Stimulated activated CD8-positive, alpha-beta memory T cell treated with anti-CD3 and anti-CD28 coated beads, Interleukin-15, amount 100 ng/mL, for 48 hours (primary cell): ENCODE results near the gene HCCS.

Source experiments
- DNase-seq, 2 donors: peaks; one replicate each; pipeline ENCODE4 v3.0.0-alpha.2; 2020; ENCODE audit warnings: low read depth in 2 of 2

The HCCS gene

DNA sequence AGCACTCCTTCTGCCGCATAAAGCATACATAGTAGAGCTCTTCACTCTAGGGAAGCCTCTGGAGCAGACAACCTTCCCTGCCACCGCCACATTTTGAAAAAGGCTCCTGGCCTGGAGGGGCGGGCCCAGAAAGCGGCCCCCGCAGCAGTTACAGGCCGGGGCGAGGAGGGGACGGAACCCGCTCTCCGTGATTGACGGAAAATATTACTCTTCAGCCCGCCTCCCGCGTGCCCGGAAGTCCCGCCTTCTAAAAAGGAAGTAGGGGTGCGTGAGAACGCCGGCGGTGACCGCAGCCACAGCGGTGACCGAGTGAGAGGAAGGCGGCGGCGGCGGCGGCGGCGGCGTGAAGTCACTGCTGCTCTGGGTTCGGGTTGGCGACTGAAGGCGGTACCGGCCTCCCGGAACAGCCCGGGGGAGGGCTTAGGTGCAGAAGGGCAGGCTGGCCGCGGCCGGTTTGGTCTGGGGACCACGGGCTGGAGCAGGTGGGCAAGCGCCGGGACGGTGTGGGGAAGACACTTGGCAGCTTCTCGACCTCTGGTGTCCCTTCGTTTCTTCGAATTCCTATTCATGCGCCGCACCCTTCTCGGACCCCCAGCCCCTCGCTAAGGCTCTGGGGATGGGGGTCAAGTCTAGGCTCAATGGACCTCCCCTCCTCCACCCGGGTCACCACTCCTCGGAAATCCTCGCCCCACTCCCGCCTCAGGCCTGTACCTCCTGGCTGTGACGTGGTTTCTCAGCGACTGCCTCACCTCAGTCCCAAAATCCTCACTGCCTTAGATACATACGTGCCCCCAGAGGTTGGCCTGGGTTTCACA lies at the start of gene HCCS:
Gene HCCS, plus strand, starts transcription at position 296 of the 815 bp plus-strand sequence. CDS start 729 bp downstream, outside the sequence.
- peak; percentile 68 to 77 for DNase-seq

DNA sequence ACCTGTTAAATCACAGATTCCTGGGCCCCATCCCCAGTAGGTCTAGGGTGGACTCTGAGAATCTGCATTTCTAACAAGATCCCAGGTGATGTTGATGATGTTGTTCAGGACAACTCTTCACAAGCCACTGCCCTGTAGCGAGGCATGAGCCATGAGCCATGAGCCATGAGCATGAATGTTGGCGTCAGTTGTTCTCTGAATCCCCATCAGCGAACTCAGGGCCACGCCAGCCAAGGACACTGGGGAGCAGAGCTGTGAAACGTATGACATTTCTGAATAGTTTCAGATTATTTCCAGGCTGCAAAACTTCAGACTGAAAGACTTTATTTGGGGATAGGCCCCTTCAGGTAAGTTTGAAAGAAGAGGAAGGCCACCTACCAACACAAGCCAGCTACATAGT lies 46.9 kb upstream of the HCCS start:
- DNase-seq = no peak

DNA sequence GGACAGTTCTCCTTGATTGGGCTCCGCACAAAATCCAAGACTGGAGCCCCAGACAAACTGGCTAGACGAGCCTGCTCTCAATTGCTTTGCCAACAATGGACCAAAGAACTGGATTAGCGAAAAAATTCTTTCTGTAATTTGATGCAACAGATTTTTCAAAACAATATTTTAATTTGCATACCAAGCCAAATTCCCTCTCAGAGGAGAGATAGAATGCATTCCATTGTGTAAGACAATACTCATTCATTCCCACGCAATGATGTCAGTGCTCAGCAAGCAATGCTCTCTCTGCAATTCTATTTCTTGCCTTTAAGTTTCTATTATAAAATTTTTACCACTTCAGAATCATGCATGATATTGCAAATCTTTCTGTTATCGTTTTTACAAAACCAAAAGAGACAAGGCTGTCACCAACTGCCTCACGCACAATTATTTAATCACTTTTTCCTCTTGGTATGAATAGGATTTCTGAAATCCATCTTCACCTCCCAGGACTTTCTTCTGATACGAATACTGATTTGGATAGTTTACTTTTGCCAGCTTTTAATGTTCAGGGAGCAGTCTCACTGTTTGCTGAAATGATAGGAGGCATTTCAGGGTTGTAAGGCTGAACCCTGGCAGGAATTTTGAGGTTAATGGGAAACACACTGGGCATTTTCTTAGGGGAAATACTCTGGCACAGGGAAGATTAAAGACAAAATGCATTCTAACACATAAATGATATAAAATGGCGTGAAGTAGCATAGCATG lies 46.1 kb upstream of the HCCS start:
- DNase-seq = no peak

DNA sequence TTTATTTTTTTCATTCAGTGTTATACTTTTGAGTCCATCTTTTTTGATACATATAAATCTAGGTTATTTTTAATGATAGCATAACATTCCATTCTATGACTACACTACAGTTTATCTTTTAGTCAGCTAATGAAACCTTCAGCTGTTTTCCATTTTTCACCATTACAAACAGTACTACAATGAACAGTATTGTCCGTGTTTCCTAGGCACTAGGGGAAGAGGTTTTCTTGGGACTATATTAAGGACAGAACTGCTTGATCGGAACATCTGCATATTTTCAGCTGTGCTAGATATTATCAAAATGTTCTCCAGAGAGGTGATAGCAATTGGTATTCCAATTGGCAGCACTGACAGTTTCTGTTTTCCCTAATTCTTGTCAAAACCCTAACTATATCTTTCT lies 44.3 kb upstream of the HCCS start:
- DNase-seq = no peak

DNA sequence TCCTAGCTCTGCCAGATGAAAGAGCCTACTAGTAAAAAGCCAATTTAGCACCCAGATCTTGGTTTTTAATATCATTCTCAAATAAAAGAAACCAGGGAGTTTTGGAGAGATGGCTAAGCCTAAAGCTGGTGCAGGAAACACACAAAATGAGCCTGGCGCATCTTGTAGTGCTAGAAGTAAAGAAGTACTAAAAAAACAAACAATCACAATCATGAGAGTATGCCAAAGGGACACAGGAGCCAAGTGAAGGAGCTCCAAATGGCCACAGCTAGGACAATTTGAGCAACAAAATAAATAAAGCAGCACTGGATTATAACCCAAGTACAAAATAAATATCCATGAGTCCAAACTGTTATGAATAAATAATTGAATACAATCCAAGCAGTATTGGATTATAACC lies 37.8 kb upstream of the HCCS start:
- DNase-seq = no peak

DNA sequence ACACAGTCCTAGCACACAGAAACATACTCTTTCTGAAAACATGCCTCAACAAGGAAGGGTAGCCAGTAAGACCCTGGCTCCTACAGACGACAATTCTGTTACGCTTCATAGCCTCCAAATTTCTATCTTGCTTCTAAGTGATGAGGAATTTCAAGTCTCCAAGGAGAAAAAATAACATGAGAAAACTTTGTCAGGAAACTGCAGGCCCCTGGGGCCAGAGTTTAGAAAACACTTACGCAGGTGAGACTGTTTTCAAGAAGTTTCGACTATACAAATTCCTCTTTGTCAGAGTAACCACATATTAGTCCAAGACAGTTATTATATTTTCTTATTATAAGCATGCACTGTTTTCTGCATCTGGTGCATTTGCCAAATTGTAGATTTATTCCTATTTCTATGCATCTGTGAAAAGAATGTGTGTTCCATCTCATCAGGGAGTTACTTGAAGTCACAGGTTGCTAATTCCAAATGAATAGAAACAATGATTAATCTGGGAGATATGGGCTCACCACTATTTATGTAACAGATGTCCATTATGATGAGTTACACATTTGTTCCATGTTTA lies 30.3 kb upstream of the HCCS start:
- no peak for DNase-seq

DNA sequence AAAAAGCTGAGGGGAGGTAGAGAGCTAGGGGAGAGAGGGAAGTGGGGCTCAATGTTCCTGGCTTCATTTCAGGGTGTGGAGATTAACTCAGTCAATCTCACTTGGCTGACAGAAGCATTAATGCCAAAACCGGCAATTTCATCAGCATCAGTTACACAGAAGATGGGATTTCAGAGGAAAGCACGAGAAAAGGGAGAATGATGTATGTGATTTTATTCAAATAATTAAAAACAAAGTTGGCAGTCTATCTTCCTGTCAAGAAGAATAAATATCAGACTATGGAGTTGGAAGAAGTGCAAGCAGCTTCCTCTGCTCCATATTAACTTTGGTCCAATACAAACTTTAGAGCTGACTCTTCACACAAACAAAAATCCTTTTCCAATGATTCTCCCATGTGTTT lies 29.6 kb upstream of the HCCS start:
- DNase-seq = no peak

DNA sequence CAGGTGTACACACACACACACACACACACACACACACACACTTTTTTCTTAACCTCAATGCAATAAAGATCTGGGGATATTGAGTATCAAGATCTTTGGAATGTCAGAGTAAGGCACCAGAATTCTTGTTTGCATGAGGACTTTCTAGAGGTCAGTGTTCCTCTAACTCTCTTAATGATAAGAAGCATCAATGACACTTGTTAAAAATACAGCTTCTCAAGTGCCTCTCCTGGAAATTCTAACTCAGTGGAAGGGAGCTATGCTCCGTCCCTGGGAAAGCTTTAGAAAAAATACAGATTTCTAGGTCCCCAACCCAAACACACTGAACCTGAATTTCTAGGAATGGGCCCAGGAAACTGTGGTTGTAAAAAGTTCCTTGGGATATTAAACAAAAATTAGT lies 25.8 kb upstream of the HCCS start:
- no peak for DNase-seq

DNA sequence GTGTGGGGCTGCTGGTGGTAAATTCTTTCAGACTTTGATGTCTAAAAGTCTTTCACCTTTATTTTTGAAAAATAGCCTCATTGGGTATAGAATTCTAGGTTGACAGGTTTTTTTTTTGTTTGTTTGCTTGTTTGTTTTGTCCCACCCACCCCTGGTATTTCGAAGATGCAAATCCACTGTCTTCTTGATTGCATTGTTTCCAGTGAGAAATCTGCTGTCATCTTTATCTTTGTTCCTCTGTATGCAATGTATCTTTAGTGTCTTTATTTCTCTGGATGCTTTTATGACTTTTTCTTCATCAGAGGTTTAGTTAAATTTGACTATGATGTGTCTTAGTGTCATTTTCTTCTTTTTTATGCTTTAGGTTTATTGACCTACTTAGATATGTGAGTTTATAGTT lies 21.3 kb upstream of the HCCS start:
- no peak for DNase-seq

DNA sequence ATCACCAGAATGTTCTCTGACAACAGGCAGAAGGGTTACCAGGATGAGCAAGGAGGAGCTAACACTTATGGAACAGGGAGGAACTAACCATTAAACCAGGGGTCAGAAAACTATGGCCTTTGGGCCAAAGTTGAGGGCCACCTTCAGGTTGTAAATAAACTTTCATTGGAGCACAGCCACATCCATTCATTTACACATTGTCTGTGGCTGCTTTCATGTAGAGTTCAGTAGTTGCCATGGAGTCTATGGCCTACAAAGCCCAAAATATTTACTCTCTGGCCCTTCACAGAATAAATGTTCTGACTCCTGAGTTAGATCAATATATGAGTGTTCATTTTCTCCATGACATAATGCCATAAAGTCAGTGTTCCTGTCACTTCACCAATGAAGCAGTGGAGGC lies 13.2 kb upstream of the HCCS start:
- DNase-seq = no peak

DNA sequence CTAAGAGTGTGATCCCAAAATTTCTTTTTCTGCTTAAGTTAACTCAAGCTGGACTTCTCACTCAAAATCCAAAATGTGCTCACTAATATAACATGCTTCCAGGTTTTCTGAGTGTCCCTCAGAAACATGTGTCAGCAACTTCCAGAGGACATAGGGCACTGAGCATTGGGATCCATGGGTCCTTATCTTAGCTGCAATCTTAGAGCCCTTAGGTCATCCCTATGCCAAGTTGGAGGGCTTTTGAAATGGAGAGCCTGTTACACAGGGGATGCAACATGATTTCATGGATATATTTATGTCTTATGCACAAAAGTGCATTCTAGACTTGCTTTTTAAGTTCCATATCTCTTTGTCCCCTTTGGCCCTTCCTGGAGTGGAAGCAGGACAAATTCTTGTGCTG lies 11.7 kb upstream of the HCCS start:
- no peak for DNase-seq

DNA sequence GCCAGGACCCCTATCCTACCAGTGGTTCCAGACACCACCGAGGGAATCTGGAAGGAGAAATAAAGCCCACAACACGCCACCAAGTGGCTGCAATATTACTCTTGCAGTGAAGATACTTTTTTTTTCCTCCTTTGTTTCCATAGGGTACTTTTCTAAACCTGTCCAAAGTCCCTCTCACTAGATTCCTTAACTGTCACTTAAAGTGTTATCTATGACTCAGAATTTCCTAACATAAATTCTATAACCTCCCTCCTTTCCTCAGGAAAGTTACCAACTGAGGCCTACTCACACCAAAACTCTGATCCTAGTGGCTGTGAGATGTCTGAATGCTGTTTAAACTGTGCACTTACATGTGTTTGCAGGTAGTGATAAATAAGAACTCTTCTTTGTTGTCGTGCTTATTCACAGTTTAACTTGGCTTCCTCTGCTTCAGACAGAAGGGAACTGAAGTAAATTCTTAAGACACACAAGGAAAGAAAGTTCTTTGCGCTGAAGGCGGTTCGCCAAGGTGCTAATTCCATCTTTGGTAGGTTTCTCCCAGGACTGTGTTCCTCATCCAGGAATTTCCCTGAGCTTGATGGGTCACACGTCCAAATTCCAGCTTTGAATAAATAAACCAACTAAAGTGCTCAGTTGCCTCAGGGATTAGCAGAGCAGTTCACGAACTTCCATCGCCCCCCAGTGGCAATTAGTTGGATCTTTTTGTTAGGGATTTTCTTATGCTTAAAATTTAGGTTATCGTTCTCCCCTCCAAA lies 10.7 kb upstream of the HCCS start:
- DNase-seq = no peak

DNA sequence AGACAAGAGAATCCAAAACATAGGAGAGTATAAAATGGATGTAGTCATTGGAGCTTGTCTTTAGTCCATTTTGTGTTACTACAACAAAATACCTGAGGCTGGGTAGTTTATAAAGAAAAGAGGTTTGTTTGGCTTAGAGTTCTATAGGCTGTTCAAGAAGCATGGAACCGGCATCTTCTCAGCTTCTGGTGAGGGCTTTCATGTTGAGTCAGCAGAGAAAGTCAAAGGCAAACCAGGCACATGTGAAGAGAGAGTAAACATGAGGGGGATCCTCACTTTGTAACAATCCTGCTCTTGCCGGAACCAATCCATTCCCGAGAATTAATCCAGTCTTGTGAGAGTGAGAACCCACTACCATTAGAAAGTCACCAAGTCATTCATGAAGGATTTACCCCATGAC lies 8.1 kb upstream of the HCCS start:
- no peak for DNase-seq

DNA sequence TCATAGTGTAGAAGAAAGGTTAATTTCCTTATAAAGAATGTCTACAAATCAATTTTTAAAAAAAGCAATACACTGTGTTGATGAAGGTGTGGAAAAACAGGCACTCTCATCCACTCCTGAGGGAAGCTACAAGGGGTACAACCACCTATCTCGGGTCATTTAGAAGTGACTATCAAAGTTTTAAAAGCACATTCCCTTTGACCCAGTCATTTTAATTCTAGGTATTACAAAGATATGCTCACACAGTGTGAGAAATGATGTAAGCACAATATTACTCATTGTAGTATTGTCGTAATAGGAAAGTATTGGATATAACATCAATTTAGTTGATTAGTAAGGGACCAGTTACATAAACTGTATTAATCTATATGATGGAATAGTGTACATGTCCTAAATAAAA lies 7.4 kb upstream of the HCCS start:
- no peak for DNase-seq

DNA sequence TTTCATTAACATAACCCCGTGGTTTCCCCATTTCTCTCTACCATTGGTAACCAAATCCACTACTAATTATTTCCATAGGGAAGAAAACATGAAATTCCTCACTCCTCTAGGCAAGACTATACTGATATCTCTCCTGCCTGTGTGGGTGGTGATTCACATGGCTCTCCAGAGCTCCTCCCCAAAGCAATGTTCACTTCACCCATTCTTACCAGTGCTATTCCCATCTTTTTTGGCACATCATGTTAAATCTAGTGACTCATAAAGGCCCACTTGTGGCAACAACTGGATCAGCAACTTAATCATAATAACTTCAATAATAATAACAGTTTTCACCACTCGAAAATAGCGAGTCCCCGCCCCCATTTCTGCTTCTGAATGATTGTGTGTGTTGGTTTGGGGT lies 6.1 kb upstream of the HCCS start:
- DNase-seq = no peak

DNA sequence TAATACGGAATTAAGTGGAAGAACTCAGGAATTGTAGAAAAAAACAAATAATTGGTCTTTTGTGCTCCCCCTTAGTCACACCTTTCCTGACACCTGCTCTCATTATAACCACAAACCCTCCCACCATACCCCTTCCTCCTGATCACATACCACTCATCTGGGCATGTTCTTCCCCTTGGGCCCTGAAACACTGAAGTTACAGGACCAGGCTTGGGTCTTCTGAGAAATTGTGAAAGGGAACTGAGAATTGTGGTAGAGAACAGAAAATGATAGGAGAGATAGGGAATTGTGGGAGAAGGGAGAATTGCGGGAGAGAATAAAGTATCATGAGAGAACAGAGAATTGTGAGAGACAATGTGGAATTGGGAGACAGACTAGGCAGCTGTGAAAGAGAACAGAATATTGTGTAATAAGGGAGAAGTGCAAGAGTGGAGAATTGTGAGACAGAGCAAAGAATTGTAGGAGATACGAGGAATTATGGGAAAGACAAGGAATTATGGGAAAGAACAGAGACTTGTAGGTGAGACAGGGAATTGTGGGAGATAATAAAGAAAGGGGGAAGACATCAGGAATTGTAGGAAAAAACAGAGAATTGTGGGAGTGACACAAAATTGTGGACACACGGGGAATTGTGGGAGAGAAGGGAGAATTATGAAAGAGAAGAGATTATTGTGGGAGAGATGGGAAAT lies 2.7 kb upstream of the HCCS start:
- DNase-seq = no peak

DNA sequence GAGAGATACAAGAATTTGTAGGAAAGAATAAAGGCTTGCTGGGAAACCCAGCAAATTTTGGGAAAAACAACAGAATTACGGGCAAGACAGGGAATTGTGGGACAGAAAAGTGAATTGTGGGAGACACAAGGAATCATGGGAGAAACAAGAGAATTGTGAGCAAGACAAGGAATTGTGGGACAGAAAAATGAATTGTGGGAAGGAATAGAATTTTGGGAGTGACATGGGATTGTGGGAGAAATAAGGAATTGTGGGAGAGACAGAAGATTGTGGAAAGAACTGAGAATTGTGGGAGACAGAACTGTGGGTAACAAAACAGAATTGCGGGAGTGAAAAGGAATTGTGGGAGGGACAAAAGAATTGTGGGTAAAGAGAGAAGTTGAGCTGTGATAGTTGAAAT lies 1.2 kb upstream of the HCCS start:
- DNase-seq = no peak

DNA sequence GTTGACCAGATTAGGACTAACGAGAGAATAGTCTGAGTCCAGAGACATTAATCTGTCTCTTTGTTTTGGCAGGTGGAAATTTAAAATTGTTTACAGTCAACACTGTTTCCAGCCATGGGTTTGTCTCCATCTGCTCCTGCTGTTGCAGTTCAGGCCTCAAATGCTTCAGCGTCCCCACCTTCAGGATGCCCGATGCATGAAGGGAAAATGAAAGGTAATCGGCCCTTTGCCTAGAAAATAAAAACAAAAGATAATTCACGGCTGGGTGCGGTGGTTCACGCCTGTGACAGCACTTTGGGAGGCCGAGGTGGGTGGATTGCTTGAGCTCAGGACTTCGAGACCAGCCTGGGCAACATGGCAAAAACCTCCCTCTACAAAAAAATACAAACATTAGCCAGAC lies 815 bp downstream of the HCCS start:
- no peak for DNase-seq

DNA sequence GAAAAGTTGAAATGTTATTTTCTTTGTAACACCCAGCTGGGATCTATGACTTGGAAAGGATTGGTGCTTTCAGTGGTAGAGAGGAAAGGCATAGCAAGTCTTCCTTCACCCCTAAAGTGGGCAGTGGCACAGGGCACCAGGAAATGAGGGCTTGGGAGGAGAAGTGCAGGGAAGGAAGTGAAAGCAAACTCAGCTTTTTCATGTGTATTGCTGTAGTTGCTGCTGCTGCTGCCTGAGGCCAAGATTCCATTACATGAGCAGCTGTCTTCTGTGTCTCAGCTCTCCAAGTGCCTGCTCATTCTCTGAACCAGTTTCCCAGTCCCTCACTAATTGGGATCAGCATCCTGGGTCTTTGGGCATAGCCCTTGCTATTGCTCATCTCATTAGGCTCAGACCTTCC lies 2.6 kb downstream of the HCCS start:
- no peak for DNase-seq

DNA sequence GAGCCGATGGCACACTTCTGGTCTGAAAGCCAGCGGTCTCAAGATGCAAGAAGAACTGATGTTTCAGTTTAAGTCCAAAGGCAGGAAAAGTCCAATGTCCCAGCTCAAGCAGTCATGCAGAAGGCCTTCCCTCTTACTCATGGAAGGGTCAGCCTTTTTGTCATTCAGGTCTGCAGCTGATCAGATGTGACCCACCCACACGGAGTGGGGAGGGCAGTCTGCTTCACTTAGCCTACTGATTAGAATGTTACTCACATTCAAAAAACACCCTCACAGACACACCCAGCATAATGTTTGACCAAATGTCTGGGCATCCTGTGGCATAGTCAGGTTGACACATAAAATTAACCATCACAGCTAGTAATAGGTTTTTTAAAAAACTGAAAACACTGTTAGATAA lies 6.6 kb downstream of the HCCS start:
- no peak for DNase-seq

DNA sequence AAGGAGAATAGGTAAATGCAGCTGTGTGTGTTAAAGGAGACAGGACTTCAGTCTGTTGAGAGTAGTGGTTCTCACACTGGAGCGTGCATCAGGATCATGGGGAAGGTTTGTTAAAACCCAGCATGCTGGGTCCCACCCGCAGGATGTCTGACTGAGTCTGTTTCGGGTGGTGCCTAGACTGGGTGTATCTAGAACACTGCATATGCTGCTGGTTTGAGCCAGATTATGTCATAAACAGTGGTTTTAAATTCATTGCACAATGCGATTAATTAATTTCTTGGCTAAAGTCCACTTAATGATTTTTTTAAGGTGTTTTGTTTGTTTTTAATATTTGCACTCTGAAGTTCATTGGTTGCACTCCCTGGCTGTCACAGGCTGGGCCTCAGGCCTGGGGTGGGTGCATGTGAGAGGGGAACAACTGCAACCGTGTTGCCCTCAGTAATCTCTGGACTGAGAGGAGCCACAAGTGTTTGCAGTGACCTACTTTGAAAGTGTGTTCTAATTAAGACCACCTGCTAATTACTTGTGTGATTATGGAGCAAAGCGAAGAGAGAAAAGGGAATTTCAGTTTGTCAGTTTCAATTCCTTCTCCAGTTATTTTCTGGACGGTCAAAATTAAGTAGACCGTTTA lies 8.3 kb downstream of the HCCS start:
- no peak for DNase-seq
